Measurements from ENCODE around the gene PDE4B.
"Not testable (repeated sequence)": the region's sequence is repeated elsewhere in the genome, so short reads cannot be mapped to it uniquely, and the experiment has no call there.

Gene PDE4B

GRCh38 chr1:66134004-66134403 lies 341.3 kb downstream of the PDE4B start:
- no peaks in the 10 kb centered on the region for H3K27me3 ChIP-seq
- TF ChIP-seq CTCF (IDR thresholded peaks at IDR 0.05) = no peak
- no peak overlapping the region for H3K27ac ChIP-seq
- H3K36me3 ChIP-seq = no peaks in the 10 kb centered on the region
- no peak overlapping the region for H3K4me3 ChIP-seq (ENCODE audit: low read depth in 1 of 2, low read length in 1 of 2)
- H3K9me3 ChIP-seq = no peaks in the 10 kb centered on the region
- H3K4me1 ChIP-seq (ENCODE audit: control insufficient read depth in 1 of 2, insufficient read depth in 1 of 2, low read depth in 1 of 2, low read length in 1 of 2) = no peaks in the 10 kb centered on the region

GRCh38 chr1:66135161-66135560 lies 342.5 kb downstream of the PDE4B start:
- Histone ChIP-seq H3K4me3 (ENCODE audit: low read depth in 1 of 2, low read length in 1 of 2) (no peak overlapping the region), H3K36me3 (no peaks in the 10 kb centered on the region), H3K27me3 (no peaks in the 10 kb centered on the region), H3K27ac (no peak overlapping the region), H3K9me3 (no peaks in the 10 kb centered on the region), H3K4me1 (ENCODE audit: control insufficient read depth in 1 of 2, insufficient read depth in 1 of 2, low read depth in 1 of 2, low read length in 1 of 2) (no peaks in the 10 kb centered on the region)
- TF ChIP-seq CTCF (IDR thresholded peaks at IDR 0.05) = no peak

- not testable (repeated sequence) for H3K36me3 ChIP-seq; H3K9me3 ChIP-seq; H3K27ac ChIP-seq; H3K27me3 ChIP-seq; H3K4me1 ChIP-seq (ENCODE audit: control insufficient read depth in 1 of 2, insufficient read depth in 1 of 2, low read depth in 1 of 2, low read length in 1 of 2); H3K4me3 ChIP-seq (ENCODE audit: low read depth in 1 of 2, low read length in 1 of 2)
Observed at GRCh38 chr1:66136423-66136822, 343.7 kb downstream of the PDE4B start.

- Histone ChIP-seq H3K4me3 (ENCODE audit: low read depth in 1 of 2, low read length in 1 of 2) (no peak overlapping the region), H3K36me3 (no peaks in the 10 kb centered on the region), H3K27me3 (no peaks in the 10 kb centered on the region), H3K9me3 (no peaks in the 10 kb centered on the region), H3K27ac (no peak overlapping the region), H3K4me1 (ENCODE audit: control insufficient read depth in 1 of 2, insufficient read depth in 1 of 2, low read depth in 1 of 2, low read length in 1 of 2) (no peaks in the 10 kb centered on the region)
- no peak for TF ChIP-seq CTCF (IDR thresholded peaks at IDR 0.05)
Observed at GRCh38 chr1:66137235-66137634, 344.5 kb downstream of the PDE4B start.

- Histone ChIP-seq H3K9me3 (no peaks in the 10 kb centered on the region), H3K4me3 (ENCODE audit: low read depth in 1 of 2, low read length in 1 of 2) (no peak overlapping the region), H3K27me3 (no peaks in the 10 kb centered on the region), H3K27ac (no peak overlapping the region), H3K4me1 (ENCODE audit: control insufficient read depth in 1 of 2, insufficient read depth in 1 of 2, low read depth in 1 of 2, low read length in 1 of 2) (no peaks in the 10 kb centered on the region), H3K36me3 (no peaks in the 10 kb centered on the region)
- no peak for TF ChIP-seq CTCF (IDR thresholded peaks at IDR 0.05)
Observed at GRCh38 chr1:66138613-66139012, 345.9 kb downstream of the PDE4B start.

- H3K4me1 ChIP-seq (ENCODE audit: control insufficient read depth in 1 of 2, insufficient read depth in 1 of 2, low read depth in 1 of 2, low read length in 1 of 2) = no peaks in the 10 kb centered on the region
- no peak overlapping the region for H3K27ac ChIP-seq
- no peak for TF ChIP-seq CTCF (IDR thresholded peaks at IDR 0.05)
- H3K4me3 ChIP-seq (ENCODE audit: low read depth in 1 of 2, low read length in 1 of 2) = no peak overlapping the region
- H3K36me3 ChIP-seq = no peaks in the 10 kb centered on the region
- no peaks in the 10 kb centered on the region for H3K27me3 ChIP-seq
- no peaks in the 10 kb centered on the region for H3K9me3 ChIP-seq
Observed at GRCh38 chr1:66140072-66140471, 347.4 kb downstream of the PDE4B start.

Measured in neutrophil (primary cell).